Neutrophil (primary cell): Measurements from ENCODE around the gene ANKMY1.
A peak's percentile ranks its signal among the peaks of the same experiment; 100 is the strongest.

ENCODE experiments used
- H3K27ac ChIP-seq: fragments of 200-600 bp; sonication (generic); 2 replicates; pipeline ENCODE4 v1.5.1; 2016; ENCODE audit warnings: mild to moderate bottlenecking, moderate library complexity
- H3K27me3 ChIP-seq: fragments of 200-600 bp; sonication (generic); 2 replicates; pipeline ENCODE4 v1.6.0; 2016; ENCODE audit warnings: mild to moderate bottlenecking
- H3K36me3 ChIP-seq: fragments of 200-600 bp; sonication (generic); 2 replicates; pipeline ENCODE4 v1.5.1; 2017
- H3K4me1 ChIP-seq, 2 experiments: fragments of 200-600 bp in 1 of 2; sonication (generic) in 1 of 2; 1 replicate in 1 of 2; 2 replicates in 1 of 2; pipeline versions ENCODE4 v1.5.1 to v1.6.1; 2013 to 2016; ENCODE audit warnings: low read depth in 1 of 2, low read length in 1 of 2, mild to moderate bottlenecking in 1 of 2, moderate library complexity in 1 of 2; ENCODE audit not compliant: control insufficient read depth in 1 of 2, insufficient read depth in 1 of 2
- H3K4me3 ChIP-seq, 2 experiments: fragments of 200-600 bp in 1 of 2; sonication (generic) in 1 of 2; 1 replicate in 1 of 2; 2 replicates in 1 of 2; pipeline ENCODE4 v1.5.1; 2013 to 2016; ENCODE audit warnings: low read depth in 1 of 2, low read length in 1 of 2, mild to moderate bottlenecking in 1 of 2, moderate library complexity in 1 of 2
- H3K9me3 ChIP-seq: fragments of 200-600 bp; sonication (generic); 2 replicates; pipeline ENCODE4 v1.5.1; 2016
- TF ChIP-seq, protein P1 (sequence below): fragments of 200-600 bp; sonication (generic); IDR thresholded peaks from 2 replicates; pipeline ENCODE4 v1.5.1; 2016; ENCODE audit warnings: antibody characterized with exemption

The ANKMY1 gene

GRCh38 chr2:240561325-240561971 is 3.7 kb upstream of the ANKMY1 start:
- Histone ChIP-seq H3K27ac (peak overlapping the region; percentile 100), H3K27me3 (peaks cover 15% of the 10 kb centered on the region), H3K4me3 (peak overlapping the region; percentile 78 to 100), H3K4me1 (peaks cover 81 to 92% of the 10 kb centered on the region in 2 experiments), H3K9me3 (no peaks in the 10 kb centered on the region), H3K36me3 (no peaks in the 10 kb centered on the region)
- TF ChIP-seq, protein P1, sequence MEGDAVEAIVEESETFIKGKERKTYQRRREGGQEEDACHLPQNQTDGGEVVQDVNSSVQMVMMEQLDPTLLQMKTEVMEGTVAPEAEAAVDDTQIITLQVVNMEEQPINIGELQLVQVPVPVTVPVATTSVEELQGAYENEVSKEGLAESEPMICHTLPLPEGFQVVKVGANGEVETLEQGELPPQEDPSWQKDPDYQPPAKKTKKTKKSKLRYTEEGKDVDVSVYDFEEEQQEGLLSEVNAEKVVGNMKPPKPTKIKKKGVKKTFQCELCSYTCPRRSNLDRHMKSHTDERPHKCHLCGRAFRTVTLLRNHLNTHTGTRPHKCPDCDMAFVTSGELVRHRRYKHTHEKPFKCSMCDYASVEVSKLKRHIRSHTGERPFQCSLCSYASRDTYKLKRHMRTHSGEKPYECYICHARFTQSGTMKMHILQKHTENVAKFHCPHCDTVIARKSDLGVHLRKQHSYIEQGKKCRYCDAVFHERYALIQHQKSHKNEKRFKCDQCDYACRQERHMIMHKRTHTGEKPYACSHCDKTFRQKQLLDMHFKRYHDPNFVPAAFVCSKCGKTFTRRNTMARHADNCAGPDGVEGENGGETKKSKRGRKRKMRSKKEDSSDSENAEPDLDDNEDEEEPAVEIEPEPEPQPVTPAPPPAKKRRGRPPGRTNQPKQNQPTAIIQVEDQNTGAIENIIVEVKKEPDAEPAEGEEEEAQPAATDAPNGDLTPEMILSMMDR = no peak

- H3K4me3 ChIP-seq = peak overlapping the region; percentile 78 to 100
- TF ChIP-seq, protein P1 = peak; percentile 87
- H3K4me1 ChIP-seq = peaks cover 75 to 84% of the 10 kb centered on the region in 2 experiments
- no peaks in the 10 kb centered on the region for H3K9me3 ChIP-seq
- H3K27ac ChIP-seq = peak overlapping the region; percentile 100
- no peaks in the 10 kb centered on the region for H3K36me3 ChIP-seq
- peaks cover 15% of the 10 kb centered on the region for H3K27me3 ChIP-seq
Observed at GRCh38 chr2:240560480-240561324, 2.9 kb upstream of the ANKMY1 start.

DNA sequence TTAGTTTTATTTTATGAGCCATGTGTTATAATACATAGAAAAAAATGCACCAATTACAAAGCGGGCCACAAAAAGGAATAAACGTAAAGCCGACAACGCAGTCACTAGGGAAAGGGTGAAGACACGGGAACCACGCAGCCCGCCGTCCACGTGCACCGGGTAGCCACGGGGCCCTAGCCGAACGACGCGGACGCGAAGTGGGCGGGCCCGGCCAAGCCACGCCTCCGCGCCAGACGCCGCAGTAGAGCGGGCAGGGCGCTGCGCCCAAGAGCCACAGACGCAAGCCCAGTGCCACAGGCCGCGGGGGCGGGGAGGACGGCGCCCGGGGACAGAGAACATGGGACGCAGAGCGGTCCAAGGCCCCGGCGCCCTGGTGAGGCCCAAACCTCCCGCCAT is 2.3 kb upstream of the ANKMY1 start, which contains the start of gene DUSP28:
Gene DUSP28, plus strand, starts transcription at position 274 of the 396 bp plus-strand sequence. CDS start 328 bp downstream, outside the sequence.
- TF ChIP-seq, protein P1 = peak; percentile 42

DNA sequence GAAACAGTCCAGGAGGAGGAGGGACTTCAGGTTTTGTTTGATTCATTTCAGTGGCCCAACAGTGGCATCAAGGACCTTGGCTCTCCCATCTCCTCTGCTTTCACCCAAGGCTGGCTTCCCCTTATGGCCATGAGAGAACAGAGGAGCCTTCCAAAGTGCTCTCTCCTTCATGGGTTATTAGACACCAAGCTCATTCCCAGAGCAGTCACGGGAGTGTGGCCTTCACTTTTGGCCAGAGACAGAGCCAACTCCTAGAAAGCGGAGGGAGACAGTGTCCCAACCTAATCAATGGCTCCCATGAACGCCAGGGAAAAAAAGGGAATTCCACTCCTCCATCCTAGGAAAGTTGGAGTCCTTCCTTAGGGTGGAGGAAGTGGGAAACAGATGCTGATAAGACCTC is 1.5 kb upstream of the ANKMY1 start:
- Histone ChIP-seq H3K4me3 (peak overlapping the region in 1 of 2 experiments; percentile 100), H3K27me3 (peaks cover 15% of the 10 kb centered on the region), H3K9me3 (no peaks in the 10 kb centered on the region), H3K36me3 (peaks cover 4% of the 10 kb centered on the region), H3K27ac (peak overlapping the region; percentile 100), H3K4me1 (peaks cover 61 to 70% of the 10 kb centered on the region in 2 experiments)
- TF ChIP-seq, protein P1 = no peak

More for the DNA sequence above, 2.3 kb upstream of the ANKMY1 start, which contains the start of gene DUSP28:
- peak within 1 kb of the TSS; percentile 100 for H3K27ac ChIP-seq
- no peaks in the 10 kb centered on the region for H3K9me3 ChIP-seq
- no peaks in the 10 kb centered on the region for H3K36me3 ChIP-seq
- peaks cover 69 to 78% of the 10 kb centered on the region in 2 experiments for H3K4me1 ChIP-seq
- peak within 1 kb of the TSS; percentile 78 to 100 for H3K4me3 ChIP-seq
- peaks cover 15% of the 10 kb centered on the region for H3K27me3 ChIP-seq

DNA sequence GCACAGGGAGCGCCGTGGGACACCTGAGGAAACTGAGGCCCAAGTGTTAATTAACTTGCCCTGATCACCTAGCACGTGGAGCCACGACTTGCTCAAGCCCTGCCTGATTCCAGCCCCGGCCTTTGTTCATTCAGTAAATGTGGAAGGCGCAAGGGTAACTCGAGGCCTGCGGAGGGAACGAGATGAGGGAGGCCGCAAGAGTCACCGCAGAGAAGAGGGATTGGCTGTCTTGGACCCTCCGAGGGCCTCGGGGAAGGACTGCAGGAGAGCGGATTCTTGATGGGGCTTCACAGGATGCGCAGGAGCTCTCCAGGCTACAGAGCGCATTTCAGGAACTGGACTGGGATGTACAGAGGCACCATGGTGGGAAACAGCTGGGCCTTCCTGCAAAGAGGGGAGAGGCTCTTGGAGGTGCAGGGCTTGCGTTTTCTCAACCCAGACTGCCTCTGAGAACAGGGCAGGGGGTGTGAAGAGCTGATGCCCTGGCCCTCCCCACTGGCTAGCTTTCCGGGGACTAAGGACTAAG is 511 bp upstream of the ANKMY1 start:
- H3K36me3 ChIP-seq = peaks cover 6% of the 10 kb centered on the region
- TF ChIP-seq, protein P1 = no peak
- peaks cover 51 to 60% of the 10 kb centered on the region in 2 experiments for H3K4me1 ChIP-seq
- H3K9me3 ChIP-seq = no peaks in the 10 kb centered on the region
- H3K27ac ChIP-seq = no peak overlapping the region
- H3K27me3 ChIP-seq = peaks cover 15% of the 10 kb centered on the region
- H3K4me3 ChIP-seq = no peak overlapping the region
